Middle frontal gyrus (tissue), 1 donor: ENCODE data around the gene FTO.

Experiments
- DNase-seq: peaks from one replicate; pipeline ENCODE4 v3.0.0-alpha.2; 2015; ENCODE audit warnings: low spot score; ENCODE audit errors: extremely low spot score

Gene FTO

GRCh38 chr16:54112451-54113206 is 408.7 kb downstream of the FTO start:
- DNase-seq: no peak

GRCh38 chr16:54115558-54115957 is 411.6 kb downstream of the FTO start:
- no peak for DNase-seq

DNA sequence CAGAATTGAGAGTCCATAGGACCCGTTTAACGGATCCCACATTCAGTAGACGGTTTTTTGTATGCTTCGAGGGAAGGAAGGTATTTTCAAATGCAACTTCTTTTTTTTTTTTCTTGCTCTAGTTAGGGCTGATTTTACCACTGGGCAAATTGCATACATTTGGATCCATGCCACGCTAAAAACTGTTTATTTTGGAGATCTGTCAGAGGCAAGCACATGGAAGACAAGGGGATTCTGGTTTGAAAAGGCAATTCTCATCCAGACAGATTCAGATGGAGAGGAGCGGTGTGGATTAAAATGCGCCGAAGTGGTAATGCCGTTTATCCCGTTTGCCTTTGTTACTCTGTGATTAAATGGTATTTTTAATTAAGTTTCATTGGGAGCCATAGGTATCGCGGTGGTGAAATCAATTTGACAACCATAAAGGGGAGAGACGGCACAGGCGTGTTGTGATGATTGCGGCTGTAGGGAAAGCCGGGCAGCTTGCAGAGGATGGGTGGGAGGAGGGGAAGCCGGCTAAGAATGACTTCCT is 412.2 kb downstream of the FTO start:
- no peak for DNase-seq

- no peak for DNase-seq
These were observed 414.9 kb downstream of the FTO start for GRCh38 chr16:54118846-54119245.

GRCh38 chr16:54120846-54121480 is 417.0 kb downstream of the FTO start:
- DNase-seq: no peak

GRCh38 chr16:54121539-54122295 is 417.8 kb downstream of the FTO start:
- DNase-seq: no peak

- no peak for DNase-seq
These were observed 419.8 kb downstream of the FTO start for GRCh38 chr16:54123766-54124165.

DNA sequence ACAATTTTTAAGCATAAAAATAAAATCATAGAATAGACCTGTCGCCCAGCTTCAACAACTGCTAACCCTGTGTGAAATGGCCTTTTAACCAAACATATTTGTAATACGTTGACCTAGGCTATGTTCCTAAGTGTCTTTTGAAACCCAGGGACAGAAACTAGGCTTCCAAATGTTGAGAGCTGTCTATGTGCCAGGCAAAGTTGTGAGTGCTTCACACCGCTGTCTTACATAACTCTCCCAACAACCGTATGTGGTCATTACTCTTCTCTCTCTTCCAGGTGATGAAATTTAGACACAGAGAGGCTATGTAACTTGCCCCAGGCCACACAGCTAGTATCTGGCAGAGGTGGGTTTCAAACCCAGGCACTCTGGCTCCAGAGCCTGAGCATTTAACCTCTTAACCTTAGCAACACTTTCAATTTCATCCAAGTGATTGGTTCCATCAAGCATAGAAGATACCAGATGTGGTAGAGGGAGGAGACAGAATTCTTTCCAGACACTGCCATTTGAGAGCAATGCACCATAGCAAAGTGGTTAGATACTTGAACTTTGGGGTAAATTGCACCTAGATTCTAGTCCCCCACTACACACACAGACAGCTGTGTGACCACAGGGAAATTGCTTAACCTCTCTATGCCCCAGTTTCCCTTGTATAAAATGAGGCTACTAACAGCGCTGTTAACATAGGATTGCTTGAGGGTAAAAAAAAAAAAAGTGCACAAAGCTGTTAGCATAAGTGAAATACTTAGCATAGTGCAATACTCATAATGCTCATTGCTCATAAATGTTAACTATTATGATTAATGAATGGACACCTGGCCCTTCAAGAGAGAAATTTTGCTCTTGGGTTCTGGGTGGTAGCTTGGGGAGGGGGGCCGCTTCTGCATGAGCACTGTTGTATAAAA is 422.0 kb downstream of the FTO start:
- DNase-seq: no peak

GRCh38 chr16:54126907-54127306 is 423.0 kb downstream of the FTO start:
- DNase-seq: no peak

GRCh38 chr16:54128629-54129234 is 424.8 kb downstream of the FTO start:
- no peak for DNase-seq

DNA sequence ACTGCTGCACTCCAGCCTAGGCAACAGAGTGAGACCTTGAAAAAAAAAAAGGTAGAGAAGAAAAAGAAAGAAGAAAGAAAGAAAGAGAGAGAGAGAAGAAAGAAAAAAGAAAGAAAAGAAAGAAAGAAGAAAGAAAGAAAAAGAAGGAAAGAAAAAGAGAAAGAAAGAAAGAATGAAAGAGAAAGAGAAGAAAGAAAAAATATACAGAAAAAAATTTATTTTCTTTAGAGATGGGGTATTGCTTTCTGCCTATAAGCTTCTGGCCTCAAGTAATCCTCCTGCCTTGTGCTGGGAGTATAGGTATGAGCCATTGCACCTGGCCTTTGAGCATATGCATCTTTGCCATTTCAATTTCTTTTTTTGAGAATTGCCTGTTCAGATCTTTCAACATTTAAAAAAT is 425.9 kb downstream of the FTO start:
- no peak for DNase-seq

- DNase-seq: no peak
These were observed 431.7 kb downstream of the FTO start for GRCh38 chr16:54135361-54136275.

DNA sequence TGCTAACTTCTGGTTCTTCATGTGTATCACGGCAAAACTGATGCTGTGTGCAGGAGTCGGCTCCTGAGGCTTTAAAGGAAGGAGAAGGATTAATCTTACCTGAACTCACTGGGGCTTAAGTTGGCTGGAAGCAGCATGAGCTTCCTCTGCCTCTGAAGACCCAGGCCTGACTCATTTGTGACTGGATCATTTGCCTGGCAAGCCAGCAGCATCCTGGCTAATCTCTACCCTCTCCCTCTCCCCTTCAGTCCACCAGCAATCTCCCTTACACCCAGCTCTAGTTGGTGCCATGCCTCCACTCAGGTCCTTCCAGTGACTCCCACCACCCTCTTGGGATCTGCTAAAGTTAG is 432.3 kb downstream of the FTO start:
- no peak for DNase-seq

GRCh38 chr16:54140057-54140787 is 436.3 kb downstream of the FTO start:
- no peak for DNase-seq

- no peak for DNase-seq
These were observed 436.8 kb downstream of the FTO start for GRCh38 chr16:54140788-54141136.

- DNase-seq: no peak
These were observed 438.8 kb downstream of the FTO start for GRCh38 chr16:54142787-54143186.

GRCh38 chr16:54143410-54143809 is 439.5 kb downstream of the FTO start:
- no peak for DNase-seq

DNA sequence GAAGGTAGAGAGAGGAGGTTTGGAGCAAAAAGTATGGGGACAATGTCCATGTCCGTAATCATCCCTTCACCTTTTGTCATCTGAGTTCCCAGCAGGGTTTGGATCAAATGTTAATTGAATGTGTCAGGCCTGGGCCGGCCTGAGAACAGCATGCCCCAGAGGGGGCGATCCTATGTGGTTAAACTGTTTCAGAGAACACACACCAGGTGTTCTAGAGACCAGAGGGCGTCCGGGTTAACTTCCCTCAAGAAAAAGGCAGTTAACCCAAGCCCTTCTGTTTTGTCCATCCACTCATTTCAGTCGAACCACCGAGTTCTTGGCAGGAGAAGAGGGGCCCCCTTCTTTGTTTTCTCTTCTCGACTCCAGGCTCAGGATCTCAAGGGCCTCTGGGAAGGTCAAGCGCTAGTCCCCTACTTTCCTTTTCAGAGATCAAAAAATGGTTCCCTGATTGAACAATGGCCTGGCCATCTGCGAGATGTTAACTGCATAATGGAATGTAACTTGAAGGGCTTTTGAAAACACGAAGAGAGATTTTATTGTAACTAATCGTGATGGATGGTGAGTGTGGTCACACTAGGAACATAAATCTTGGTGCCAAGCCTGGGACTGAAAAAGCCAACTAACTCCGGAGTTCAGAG is 440.1 kb downstream of the FTO start:
- no peak for DNase-seq

DNA sequence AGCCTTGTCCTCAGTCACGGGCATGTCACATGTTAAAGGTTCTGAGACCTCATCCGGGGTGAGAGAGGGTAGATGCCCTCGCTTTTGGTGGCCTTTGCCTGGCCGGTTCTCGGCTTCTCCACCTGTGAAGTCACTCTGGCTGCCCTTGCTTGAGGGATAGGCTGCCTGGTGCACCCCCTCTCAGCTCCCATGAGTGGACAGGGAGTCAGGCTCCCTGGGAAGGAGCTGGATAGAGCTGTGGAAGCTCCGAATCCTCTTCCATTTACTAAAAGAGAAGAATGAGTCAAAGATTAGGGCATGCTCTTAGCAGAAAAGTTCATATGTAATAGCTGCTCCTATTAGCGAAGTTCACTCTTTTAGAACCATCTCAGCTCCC is 440.6 kb downstream of the FTO start:
- no peak for DNase-seq
